Effector CD8-positive, alpha-beta T cell (primary cell): ENCODE data around the gene DCTPP1.

Experiments
- DNase-seq: peaks from one replicate; lab custom pipeline; 2025; lab: John Stamatoyannopoulos, UW

The DCTPP1 gene

DNA sequence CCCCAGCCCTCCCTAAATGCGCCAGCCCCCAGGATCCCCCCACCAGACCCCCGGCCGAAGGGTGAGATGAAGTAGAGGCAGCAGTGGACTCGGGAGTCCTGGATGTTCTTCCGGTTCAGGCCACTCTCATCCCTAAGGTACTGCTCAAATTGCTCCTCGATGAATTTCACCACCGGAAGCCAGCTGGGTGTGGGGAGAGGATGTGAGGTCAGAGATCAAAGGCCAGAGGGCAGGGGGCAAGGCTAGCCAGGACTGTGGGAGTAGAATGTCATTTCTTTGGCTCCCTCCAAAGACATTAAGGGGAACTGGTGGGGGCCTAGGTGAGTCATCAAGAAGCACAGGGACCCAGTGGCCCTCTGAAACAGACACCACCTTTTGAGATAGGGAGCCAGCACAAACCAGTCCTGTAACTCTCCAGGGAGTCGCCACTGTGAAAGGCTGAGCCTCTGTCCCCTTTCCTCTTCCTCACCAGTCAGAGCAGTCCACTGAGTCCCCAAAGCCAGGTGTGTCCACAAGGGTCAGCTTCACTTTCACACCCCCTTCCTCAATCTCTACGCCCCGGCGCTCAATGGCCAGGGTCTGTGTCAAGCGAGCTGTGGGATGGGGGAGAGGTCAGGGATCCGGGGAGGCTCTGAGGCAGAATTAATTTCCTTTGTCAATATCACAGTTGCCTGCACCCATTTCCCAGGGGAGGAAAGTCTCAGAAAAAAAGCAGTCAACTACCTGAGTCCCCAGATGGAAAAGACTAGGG lies 48.4 kb downstream of the DCTPP1 start:
- no peak for DNase-seq

DNA sequence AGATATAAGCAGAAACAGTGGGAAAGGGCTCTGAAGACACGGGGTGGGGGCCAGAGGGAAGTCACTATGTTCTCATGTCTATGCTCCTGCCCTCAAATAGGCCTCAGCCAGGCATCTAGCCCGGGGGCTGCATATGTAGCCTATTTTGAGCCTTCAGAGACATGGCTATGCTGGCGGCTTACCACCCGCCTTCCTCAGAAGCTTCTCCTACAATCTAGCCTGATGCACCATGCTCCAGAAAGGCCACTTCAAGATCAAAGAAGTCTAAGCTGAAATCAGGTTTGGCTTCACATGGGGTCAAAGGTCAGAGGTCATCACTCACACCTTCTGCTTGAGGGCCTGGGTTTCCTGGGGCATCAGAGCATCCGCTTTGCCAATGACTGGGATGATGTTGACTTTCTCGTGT lies 49.0 kb downstream of the DCTPP1 start:
- DNase-seq: no peak

DNA sequence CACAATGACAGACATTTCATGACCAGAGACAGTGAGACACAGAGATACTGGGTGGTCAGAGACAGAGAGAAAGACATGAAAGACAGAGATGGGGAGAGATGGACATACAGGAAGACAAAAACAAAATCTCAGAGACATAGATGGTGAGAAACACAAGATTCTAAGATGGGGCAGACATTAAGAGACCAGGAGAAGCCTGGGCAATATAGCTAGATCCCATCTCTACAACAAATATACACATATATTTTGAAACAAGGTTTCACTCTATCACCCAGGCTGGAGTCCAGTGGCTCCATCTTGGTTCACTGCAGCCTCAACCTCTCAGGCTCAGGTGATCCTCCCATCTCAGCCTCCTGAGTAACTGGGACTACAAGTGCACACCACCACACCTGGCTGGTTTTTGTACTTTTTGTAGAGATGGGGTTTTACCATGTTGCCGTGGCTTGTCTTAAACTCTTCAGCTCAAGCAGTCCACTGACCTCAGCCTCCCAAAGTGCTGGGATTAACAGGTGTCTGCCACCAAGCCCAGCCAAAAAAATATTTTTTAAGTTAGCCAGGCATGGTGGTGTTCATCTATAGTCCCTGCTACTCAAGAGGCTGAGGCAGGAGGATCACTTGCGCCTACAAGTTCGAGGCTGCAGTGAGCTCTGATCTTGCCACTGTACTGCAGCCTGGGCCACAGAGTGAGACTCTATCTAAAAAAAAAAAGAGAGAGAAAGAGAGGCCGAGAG lies 49.6 kb downstream of the DCTPP1 start:
- no peak for DNase-seq

DNA sequence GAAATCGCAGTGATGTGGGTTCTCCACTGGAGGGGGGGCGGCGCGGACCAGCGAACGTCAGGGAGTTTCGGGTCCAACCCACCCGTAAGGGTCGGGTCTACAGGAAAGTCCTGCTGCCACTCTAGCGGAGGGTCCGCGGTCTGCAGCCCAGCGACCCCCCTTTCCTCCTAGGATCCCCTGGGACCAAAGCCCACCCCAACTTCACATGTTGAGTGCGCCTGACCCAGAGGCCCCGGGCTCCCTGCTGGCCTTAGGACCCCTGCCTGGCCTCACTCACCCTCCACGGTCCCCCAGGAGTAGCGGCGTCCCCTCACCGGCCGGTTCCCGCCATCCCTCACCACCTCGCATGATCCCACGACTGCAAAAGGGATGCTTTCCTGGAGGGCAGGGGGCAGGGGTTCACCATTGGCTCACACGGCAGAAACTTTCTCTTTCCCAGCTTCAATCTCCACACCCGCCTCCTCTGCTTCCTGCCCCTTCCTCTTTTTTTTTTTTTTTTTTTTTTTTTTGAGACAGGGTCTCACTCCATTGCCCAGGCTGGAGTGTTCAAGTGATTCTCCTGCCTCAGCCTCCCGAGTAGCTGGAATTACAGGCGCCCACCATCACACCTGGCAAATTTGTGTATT lies 50.6 kb downstream of the DCTPP1 start:
- DNase-seq: no peak

DNA sequence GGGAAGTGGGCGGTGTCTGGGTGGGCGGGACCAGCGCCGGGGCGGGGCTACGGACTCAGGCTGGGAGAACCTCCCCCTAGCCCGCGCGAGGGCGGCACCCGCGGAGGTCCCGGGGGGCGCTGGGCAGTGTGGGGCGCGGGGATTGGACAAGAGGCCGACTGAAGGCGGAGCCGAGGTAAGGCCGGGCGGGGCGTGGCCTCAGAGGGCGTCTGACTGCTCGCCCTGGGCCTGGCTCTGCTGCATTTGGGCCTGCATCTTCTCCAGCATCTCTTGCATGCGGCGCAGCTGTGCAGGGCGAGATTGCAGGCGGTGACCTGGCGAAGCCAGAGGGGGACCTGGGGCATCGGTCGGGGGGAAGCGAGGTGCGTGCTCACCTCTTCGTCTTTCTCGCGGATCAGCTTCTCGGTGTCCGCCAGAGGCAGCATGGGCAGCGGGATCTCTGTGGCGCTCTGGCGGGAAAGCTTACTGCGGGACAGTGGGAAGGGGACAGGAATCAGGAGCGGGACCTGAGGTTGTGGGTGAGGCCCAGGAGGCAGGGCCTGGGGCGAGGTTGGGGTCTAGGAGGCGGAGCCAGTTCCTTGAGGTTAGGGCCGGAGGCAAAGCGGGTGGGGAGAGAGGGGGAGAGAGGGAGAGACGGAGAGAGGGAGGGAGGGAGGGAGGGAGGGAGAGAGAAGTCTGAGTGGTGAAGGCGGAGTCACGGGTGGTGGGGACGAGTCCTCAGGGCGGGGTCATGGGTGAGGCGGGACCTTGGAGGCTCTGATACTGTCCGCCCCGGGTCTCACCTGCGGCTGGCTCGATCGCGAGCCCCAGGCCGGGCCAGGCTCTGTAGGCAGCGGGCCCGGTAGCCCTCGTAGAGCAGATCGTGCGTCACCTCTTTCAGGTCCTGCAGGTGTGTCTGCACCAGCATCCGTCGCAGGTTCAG lies 51.3 kb downstream of the DCTPP1 start:
- peak; percentile 99 for DNase-seq

DNA sequence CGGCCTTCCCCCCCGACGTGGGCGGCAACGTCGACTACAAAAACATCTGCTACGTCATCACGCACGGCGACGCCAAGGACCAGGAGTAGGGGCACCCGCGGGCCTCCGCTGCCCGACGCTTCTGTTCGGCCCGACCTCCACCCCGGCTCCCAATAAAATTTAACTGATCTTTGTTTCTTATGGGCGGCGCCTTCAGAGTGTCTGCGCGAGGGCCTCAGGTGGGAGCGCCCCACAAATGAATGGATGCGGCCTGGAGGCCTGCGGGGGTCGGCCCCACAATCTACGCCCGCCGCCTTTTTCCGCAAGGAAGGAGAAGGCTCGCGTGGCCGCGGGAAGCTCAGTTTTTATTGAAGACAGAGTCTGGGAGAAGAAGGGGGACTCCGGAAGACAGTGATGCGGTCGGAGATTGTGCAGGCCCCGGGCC lies 52.0 kb downstream of the DCTPP1 start:
- DNase-seq: peak; percentile 86

DNA sequence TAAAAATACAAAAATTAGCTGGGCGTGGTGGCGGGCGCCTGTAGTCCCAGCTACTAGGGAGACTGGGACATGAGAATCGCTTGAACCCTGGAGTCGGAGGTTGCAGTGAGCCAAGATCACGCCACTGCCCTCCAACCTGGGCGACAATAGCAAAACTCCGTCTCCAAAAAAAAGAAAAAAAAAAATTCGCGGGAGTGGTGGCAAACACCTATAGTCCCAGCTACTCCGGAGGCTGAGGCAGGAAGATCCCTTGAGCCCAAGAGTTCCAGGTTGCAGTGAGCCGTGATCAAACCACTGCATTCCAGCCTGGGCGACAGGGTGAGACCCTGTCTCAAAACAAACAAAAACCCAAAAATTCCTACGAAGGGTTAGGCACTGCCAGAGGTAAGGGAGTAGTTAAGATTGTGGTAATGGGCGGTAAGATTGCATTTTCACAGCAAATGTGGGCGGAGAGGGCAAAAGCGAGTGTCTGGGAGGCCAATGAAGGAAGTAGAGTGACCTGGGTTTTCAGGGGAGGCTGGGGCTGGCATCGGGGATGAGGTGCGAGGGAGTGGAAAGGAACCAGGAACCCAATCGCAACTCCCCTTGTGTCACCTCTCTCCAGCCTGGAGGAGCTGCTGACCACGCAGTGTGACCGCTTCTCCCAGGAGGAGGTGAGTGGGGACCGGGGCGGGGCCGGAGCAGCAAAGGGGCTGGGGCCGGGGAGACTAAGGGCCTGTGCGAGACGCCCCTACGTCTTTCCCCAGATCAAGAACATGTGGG lies 52.6 kb downstream of the DCTPP1 start:
- DNase-seq: no peak

DNA sequence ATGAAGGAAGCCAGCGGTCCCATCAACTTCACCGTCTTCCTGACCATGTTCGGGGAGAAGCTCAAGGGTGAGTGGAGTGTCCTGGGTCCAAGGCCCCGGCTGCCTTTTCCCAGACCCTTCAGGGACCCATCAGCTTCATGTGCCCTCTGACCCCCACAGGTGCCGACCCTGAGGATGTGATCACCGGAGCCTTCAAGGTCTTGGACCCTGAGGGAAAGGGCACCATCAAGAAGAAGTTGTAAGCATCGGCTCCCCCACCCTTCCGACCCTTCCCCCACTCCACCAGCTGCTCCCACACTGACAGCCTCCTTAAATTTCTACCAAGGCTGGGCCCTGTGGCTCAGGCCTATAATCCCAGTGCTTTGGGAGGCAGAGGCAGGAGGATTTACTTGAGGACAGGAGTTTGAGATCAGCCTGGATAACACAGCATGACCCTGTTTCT lies 53.3 kb downstream of the DCTPP1 start:
- DNase-seq: no peak

DNA sequence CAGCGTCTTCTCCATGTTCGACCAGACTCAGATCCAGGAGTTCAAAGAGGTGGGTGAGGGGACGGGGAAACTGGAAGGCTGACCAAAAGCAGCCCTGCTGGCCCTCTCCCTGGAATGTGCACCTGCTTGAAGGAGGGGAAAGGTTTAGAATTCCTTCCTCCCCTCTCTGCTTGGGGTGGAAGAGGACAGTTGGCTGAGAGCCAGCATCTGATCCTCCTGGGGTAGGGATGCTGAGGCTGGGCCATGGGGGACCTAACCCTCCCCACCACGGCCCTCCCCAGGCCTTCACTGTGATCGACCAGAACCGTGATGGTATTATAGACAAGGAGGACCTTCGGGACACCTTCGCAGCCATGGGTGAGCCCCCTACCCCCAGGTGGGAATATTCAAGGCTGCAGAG lies 54.0 kb downstream of the DCTPP1 start:
- no peak for DNase-seq

DNA sequence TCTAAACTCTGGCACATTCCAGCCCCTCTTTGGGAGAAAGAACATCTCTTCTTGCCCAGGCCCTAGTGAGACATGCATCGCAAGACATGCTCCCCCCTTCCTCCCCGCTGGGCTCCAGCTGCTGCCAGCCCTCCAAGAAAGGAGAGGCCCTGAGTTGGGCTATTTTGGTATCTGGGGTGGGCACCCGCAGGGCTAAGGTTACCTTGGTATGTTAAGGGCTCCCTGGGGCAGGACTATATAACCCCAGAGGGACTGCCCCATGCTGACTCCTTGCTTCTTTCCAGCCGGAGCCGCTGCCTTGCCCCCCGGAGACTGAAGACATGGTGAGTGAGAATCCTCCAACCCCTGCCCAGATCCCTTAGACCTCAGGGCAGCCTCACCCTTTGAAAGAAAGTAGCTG lies 55.3 kb downstream of the DCTPP1 start, which contains the start of gene MYL11:
Gene MYL11, plus strand, starts transcription at position 265 of the 400 bp plus-strand sequence. Its CDS starts 56 bp downstream, at position 321.
- DNase-seq: no peak
